GM19240 (cell line): ENCODE data around the gene SPEM3.

Source experiments
- DNase-seq: peaks from one replicate; pipeline ENCODE4 v3.0.0; 2011; ENCODE audit warnings: low spot score; ENCODE audit not compliant: insufficient read length

The SPEM3 gene

GRCh38 chr17:7403977-7404736 is 24.5 kb upstream of the SPEM3 start, which contains the start of gene TMEM256:
Gene TMEM256 (minus strand): TSS chr17:7404097. CDS start chr17:7404084, 13 bp downstream.
- peak; percentile 98 for DNase-seq

GRCh38 chr17:7404737-7405349 is 23.8 kb upstream of the SPEM3 start:
- DNase-seq, result peak; percentile 57

GRCh38 chr17:7405350-7406234 is 23.1 kb upstream of the SPEM3 start:
- no peak for DNase-seq

- no peak for DNase-seq
These were observed 22.3 kb upstream of the SPEM3 start for GRCh38 chr17:7406235-7406825.

GRCh38 chr17:7407082-7407481 is 21.6 kb upstream of the SPEM3 start:
- no peak for DNase-seq

- DNase-seq, result no peak
These were observed 21.0 kb upstream of the SPEM3 start, which contains the start of gene NLGN2 for GRCh38 chr17:7407485-7408251. Gene NLGN2 (plus strand): TSS chr17:7407845. CDS start chr17:7408256, 411 bp downstream.

GRCh38 chr17:7408252-7408727 is 20.4 kb upstream of the SPEM3 start:
- no peak for DNase-seq

GRCh38 chr17:7408863-7409262 is 19.8 kb upstream of the SPEM3 start:
- DNase-seq, result no peak

- no peak for DNase-seq
These were observed 18.9 kb upstream of the SPEM3 start for GRCh38 chr17:7409716-7410115.

GRCh38 chr17:7410634-7411426 is 17.8 kb upstream of the SPEM3 start:
- DNase-seq, result no peak

GRCh38 chr17:7411427-7411750 is 17.3 kb upstream of the SPEM3 start:
- DNase-seq, result no peak

- no peak for DNase-seq
These were observed 15.2 kb upstream of the SPEM3 start for GRCh38 chr17:7413346-7413985.

- DNase-seq, result no peak
These were observed 13.8 kb upstream of the SPEM3 start for GRCh38 chr17:7414837-7415236.

- no peak for DNase-seq
These were observed 12.9 kb upstream of the SPEM3 start for GRCh38 chr17:7415784-7416183.

- no peak for DNase-seq
These were observed 12.3 kb upstream of the SPEM3 start for GRCh38 chr17:7416323-7416722.

GRCh38 chr17:7417056-7417655 is 11.5 kb upstream of the SPEM3 start:
- no peak for DNase-seq

- DNase-seq, result no peak
These were observed 10.0 kb upstream of the SPEM3 start for GRCh38 chr17:7418472-7419152.

GRCh38 chr17:7419819-7420610 is 8.6 kb upstream of the SPEM3 start, which contains the start of gene SPEM1:
Gene SPEM1 (plus strand): TSS chr17:7420324. CDS start chr17:7420385, 61 bp downstream.
- no peak for DNase-seq
